Measurements from ENCODE around the gene RALGPS2.

DNA sequence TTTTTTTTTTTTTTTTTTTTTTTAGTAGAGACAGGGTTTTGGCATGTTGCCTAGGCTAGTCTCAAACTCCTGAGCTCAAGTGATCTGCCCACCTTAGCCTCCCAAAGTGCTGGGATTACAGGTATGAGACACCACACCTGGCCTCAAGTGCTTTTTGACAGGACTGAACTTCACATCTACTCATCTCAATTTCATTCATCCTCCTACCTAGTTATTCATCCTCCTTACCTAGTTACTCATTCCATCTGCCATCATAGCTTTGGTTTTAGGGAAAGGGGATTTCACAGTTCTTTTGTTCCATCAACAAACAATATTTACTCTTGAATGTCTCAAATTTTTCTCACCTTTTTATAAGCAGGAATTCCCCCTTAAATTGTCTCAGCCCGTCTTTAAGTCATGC is 38.6 kb upstream of the RALGPS2 start:
- TF ChIP-seq, protein P1, sequence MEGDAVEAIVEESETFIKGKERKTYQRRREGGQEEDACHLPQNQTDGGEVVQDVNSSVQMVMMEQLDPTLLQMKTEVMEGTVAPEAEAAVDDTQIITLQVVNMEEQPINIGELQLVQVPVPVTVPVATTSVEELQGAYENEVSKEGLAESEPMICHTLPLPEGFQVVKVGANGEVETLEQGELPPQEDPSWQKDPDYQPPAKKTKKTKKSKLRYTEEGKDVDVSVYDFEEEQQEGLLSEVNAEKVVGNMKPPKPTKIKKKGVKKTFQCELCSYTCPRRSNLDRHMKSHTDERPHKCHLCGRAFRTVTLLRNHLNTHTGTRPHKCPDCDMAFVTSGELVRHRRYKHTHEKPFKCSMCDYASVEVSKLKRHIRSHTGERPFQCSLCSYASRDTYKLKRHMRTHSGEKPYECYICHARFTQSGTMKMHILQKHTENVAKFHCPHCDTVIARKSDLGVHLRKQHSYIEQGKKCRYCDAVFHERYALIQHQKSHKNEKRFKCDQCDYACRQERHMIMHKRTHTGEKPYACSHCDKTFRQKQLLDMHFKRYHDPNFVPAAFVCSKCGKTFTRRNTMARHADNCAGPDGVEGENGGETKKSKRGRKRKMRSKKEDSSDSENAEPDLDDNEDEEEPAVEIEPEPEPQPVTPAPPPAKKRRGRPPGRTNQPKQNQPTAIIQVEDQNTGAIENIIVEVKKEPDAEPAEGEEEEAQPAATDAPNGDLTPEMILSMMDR (IDR thresholded peaks at IDR 0.05; ENCODE audit: low read depth, low read length): no peak
- no peak for TF ChIP-seq EZH2phosphoT487 (IDR thresholded peaks at IDR 0.05; ENCODE audit: low read depth)

Data from OCI-LY3 (cell line).